ENCODE data around the gene UPK3BL2.
"Not testable (repeated sequence)": the region's sequence is repeated elsewhere in the genome, so short reads cannot be mapped to it uniquely, and the experiment has no call there.

Gene UPK3BL2

DNA sequence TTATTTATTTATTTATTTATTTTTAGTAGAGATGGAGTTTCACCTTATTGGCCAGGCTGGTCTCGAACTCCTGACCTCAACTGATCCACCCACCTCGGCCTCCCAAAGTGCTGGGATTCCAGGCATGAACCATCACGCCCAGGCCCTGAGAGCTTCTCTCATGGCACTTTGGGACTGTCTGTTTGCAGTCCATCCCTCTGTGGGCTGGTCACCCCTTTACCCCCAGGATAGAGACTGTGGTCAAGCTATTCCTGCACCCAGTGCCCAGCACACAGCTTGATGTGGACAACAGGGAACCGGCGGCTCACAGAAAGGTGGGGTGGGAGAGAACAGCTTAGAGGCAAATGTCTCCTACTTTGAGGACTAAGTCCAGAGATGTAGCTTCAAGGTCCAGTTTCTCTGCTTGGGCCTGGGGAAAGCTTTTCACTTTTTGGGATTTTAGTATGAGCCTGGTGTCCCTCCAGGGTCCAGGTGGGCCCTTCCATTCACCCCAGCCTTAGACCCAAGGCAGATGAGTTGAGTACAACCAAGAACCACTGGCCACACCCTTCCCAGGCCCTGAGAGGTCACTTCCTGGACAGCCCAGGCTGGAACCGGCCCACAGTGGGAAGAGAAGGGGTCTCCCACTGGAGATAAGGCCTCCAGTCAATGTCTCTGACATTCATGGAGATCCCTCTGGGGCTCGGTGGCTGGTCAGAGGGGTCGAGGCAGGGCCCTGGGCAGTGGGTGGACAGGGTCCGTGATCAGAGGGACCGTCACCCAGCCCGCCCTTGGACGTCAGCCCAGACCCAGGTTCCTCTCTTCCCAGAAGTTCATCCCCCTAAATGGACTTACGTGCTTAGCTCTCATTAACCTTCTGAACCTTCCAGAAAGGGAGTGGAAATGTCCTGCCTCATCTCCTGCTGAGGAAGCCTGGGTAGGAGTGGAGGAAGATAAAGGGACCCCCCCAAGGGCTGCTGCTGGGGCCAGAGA is 15.4 kb downstream of the UPK3BL2 start:
- DNase-seq, result not testable (repeated sequence)

DNA sequence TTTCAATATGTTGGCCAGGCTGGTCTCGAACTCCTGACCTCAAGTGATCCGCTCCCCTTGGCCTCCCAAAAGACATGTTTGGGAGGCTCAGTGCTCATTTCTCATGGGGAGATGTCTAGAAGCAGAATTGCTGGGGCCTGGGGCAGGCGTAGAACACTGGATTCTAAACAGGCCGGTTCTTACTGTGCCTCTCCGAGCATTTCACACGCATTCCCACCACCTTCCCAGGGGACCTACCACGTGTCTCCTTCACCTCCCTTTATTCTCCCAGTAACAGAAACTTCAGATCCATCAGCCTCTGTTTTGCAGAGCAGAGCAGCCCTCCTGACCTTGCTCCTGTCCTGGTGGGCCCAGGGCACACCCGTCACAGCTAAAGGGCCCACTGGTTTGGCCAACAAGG is 16.3 kb downstream of the UPK3BL2 start:
- not testable (repeated sequence) for DNase-seq

DNA sequence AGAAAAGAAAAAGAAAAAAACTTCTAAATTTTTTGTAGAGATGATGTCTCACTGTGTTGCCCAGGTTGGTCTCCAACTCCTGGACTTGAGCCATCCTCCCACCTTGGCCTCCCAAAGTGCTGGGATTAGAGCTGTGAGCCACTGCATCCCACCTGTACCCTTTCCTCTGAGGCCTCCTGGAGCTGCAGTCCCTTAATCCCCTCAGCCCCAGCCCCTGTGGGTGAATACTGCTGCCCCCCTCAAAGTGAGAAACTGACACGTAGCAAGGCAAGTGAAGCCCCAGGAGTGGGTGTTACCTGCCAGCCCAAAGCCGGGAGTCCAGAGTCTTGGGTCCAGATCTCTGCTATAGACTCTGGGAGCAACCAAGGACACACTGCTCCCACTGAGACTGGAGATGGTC is 18.7 kb downstream of the UPK3BL2 start:
- DNase-seq, result not testable (repeated sequence)

DNA sequence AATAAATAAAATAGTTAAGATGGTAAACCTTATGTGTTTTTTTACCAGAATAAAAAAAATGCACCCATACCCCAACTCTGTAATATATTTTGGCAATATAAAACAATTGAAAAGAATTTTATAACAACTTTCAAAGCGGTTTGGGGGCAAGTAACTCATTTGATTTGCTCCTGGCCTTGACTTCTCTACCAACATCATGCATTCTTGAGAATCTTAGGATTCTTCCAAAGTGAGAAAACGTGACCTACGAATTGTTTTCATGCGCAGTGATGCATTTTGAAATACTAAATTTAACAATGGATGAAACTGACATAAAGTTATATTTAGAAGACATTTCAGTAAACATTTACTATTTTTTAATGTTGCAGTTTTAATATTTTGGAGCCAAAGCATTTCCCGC is 22.7 kb downstream of the UPK3BL2 start:
- not testable (repeated sequence) for DNase-seq

DNA sequence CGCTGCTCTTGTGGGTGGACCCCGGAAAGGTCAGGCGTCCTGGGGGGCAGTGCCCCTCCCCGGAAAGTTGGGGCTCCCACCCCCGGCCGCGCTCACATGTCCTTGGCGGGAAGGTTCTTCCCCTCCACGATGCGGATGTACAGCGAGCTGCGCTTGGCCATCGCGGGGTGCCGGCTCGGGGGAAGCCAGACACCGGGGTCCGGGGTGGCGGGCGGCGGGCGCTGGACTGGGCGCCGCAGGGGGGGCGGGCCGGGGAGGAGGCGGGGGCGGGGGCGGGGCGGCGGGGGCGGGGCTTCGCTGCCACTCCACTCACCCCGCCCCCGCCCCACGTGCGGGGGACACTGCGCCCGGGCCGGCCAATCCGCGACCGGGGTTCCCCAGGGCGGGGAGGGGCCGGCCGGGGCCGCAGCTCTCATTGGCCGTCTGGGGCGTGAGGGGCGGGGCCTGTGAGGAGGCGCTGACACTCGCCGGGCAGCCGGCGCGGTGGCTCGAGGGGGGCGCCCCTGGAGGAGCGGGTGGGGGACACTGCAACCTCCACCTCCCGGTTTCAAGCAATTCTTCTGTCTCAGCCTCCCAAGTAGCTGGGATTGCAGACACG is 25.8 kb downstream of the UPK3BL2 start, which contains the start of gene RASA4B:
Gene RASA4B (minus strand): TSS at position 228 of the 598 bp plus-strand sequence. CDS start 67 bp downstream, at position 161.
- not testable (repeated sequence) for DNase-seq

DNA sequence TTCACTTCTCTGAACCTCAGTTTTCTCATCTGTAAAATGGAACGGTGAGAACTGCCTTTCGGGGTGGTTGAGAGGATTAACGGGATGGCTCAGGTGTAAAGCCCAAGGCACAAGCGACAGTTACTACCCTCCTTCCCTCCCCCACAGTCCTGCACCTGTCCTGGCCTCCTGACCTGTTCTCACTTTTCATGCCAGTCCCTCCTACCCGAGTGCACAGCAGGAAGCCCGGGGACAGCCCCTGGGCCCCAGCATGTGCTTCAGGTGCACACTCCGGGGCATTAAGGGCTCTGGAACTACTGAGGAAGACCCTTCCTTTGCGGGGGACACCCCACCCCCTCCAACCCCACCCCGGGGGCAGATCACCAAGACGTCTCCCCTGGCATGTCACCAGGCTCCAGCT is 26.5 kb downstream of the UPK3BL2 start:
- not testable (repeated sequence) for DNase-seq

DNA sequence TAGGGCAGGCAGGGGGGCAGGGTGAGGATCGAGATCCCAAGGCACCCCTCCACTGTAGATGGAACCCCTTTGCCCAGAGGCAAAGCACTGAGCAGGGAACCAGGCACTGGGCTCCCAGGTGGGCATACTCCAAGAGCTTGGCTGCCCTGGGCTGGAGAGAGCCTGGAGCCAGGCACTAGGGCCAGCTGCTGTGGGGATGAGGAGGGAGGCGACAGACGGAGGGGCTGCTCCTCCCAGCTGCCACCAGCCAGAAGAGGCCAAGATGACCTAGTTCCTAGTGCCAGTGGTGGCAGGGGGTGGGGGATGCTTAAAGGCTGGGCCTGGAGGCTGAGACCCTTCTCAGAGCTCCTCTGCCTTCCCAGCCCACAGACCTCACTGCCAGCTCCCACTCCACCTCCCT is 27.6 kb downstream of the UPK3BL2 start:
- DNase-seq, result not testable (repeated sequence)

DNA sequence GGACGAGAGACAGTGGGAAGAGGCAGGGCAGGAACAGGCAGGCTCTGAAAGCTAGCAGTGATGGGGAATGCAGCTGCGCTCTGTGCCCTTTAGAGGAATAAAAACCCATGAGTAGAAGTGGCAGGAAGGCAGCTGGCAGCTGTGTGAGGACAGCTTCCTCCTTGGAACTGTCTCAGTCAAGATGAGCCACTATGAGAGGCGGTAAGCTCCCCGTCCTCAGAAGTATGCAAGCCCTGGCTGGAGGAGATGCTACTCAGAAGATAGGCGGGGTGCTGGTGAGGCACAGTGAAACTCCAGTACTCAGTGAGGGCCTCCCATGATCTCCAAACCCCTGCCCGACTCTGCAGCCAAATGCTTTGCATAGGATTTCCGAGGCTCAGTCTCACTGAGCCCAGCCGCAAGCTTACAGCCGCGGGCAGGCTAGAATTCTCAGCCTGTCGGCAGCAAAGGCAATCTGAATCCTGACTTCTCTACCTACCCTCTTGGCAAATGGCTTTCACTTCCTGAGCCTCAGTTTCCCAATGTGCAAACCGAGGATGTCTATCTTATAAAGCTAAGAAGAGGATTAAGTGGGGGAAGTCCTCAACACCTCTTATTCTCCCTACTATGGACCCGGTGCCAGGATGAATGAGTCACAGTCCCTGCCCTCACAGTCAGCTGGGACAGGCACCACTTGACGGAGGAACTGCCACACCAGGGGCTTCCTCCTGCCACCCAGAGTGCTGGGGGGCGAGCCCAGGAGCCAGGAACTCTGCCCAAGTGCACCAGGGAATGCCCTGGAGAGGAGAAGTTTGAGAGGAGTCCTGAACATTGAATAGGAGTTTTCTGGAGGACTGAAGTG is 28.4 kb downstream of the UPK3BL2 start:
- not testable (repeated sequence) for DNase-seq

DNA sequence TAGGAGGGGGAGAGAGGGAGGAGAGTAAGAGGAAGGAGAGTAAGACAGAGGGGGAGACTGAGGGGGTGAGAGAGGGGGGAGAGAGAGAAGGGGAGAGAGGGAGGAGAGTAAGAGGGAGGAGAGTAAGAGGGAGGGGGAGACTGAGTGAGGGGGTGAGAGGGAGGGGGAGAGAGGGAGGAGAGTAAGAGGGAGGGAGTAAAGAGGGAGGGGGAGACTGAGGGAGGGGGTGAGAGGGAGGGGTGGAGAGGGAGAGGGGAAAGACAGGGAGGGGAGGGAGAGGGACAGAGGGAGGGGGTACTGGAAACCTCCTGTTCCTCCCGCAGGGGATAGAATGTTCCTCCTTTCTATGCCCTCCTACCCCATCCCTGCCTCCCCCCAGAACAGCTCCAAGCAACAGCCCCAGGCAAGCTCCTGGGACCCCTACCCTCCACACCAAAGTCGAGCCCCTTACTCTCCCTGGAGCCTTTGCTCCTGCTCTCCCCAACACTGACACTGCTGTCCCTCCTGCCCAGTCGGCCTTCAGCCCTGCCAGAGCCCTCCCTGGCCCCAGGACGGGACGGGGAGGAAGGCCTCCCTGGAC is 30.8 kb downstream of the UPK3BL2 start:
- not testable (repeated sequence) for DNase-seq

DNA sequence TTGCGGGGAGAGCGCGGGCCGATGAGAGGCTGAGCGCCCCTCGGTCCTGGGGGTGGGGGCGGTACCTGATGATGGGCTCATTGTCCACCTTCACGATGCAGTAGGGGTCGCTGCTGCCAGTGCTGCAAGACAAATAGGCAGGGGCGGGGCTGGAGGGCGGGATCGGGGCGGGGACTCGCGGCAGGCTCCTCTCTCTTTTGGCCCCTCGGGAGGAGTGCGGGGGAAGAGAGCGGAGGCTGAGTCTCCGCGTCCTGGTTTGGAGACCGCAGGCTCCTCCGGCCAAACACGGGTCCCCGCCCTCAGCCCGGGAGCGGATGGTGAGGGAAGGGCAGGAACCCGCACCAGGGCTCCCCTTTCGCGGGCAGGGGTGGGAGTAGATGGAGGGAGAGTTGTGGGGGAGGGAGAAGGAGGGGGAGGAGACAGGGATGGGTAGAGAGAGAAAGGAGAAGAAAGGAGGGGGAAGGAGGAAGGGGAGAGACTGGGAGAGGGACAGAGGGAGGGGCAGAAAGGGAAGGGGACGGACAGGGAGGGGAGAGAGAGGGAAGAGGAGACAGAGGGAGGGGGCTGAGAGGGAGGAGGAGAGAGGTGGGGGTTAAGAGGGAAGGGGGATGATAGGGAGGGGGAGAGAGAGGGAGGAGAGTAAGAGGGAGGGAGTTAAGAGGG is 31.5 kb downstream of the UPK3BL2 start:
- not testable (repeated sequence) for DNase-seq

DNA sequence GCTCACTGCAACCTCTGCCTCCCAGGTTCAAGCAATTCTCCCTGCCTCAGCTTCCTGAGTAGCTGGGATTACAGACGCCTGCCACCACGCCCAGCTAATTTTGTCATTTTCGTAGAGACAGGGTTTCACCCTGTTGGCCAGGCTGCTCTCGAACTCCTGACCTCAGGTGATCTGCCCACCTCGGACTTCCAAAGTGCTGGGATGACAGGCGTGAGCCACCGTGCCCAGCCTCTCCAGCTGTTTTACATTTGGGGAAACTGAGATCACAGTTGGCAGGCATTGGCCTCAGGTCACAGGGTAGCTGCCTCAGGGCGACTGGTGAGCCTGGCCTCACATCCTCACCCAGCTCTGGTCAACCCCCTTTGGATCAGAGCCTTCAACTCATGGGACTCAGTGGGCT is 32.9 kb downstream of the UPK3BL2 start:
- not testable (repeated sequence) for DNase-seq

DNA sequence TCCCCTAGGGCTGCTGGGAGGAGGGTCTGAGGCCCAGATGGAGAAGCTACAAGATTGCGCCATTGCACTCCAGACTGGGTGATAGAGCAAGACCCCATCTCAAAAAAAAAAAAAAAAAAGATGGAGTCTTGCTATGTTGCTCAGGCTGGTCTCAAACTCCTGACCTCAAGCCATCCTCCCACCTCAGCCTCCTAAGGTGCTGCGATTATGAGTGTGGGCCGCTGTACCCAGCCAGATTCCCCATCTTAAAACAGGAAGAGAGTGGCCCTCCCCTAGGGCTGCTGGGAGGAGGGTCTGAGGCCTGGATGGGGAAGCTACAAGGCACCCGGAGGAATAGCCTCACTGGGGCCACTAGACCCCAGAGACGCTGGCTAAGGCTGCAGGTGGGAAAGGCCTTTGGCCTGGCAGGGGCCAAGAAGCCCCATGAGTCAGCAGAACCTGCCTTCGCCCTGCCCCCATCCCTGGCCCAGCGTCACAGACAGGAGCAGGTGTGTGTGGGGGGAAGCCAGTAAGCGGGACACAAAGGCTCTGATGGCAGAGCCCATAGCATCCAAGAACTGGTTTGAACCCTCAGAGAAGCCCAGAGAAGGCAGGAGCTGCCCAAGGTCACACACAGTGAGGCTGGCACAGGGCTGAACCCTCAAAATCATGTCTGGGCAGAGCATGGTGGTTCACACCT is 35.9 kb downstream of the UPK3BL2 start:
- not testable (repeated sequence) for DNase-seq

DNA sequence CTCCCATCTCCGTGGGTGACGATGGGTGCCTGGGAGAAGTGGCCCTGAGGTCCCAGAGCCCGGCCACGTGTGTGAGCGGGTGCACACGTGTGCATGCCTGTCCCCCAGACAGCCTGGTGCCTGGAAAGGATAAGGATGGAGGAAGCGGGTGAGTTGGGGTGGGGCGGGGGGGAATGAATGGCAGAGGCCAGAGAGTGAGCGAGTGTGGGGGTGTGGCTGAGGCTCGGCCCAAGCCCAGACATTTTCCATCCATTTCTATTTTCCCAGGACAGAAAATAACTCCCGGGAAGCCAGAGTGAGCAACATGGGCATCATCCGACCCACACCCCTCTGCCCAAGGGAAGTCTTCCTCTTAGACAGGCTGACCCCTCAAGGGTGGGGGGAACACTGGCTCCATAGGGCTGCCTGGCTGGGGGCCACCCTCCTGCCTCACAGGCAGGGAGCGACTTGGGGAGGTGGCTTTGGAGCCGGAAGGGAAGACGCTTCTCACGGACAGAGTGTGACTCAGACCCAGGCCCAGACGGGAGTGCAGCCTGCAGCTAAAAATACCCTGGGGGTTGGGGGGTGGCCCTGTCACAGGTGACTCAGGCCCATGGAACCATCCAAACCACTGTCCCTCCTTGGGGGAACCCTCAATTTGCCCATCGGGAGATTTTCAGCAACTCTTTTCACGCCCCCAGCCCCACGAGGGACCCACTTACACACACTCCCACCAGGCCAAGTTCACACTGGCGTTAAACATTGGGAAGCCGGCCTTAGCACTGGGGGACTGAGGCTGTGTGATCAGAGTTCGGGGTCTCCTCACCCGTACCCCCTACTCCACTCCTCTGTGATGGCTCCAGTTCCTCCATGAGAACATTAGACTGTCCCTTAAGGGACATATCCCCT is 38.0 kb downstream of the UPK3BL2 start:
- DNase-seq, result not testable (repeated sequence)

DNA sequence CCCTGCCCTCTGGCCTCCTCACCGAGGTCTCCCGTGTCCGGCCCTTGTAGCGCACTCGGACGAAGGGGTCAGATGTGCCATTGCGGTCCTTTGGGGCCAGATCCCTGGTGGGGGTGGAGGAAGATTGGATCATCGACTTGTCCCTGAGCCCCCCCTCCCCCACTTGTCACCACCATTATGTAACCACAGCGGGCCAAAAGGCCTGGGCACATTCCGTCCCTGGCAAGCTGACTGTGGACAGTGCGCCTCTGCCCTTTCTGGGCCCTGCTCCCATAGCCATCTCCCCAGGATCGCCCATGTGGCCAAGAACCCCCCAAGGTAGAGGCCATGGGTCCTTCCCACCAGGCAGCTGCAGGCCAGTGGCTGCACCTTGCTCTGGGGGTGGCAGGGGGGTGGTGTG is 40.4 kb downstream of the UPK3BL2 start:
- DNase-seq, result not testable (repeated sequence)

DNA sequence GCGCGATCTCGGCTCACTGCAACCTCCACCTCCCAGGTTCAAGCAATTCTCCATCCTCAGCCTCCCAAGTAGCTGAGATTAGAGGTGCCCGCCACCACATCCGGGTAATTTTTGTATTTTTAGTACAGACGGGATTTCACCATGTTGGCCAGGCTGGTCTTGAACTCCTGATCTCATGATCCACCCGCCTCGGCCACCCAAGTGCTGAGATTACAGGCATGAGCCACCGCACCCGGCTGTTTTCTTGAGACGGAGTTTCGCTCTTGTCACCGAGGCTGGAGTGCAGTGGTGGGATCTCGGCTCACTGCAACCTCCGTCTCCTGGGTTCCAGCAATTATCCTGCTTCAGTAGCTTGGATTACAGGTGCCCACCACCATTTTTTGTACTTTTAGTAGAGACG is 45.2 kb downstream of the UPK3BL2 start:
- DNase-seq, result not testable (repeated sequence)

DNA sequence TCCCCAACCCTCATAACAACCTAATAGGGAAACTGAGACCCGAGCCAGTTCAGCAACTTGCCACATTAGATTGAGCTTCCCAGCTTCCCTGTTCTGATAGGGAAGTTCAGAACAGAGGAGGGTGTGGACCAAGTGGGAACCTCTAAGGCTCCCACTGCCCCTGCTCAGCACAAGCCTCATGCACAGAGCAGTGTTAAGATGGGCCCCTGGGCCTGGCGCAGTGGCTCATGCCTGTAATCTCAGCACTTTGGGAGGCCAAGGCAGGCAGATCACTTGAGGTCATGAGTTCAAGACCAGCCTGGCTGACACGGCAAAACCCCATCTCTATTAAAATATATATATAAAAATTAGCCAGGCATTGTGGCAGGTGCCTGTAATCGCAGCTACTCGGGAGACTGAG is 46.2 kb downstream of the UPK3BL2 start:
- not testable (repeated sequence) for DNase-seq

DNA sequence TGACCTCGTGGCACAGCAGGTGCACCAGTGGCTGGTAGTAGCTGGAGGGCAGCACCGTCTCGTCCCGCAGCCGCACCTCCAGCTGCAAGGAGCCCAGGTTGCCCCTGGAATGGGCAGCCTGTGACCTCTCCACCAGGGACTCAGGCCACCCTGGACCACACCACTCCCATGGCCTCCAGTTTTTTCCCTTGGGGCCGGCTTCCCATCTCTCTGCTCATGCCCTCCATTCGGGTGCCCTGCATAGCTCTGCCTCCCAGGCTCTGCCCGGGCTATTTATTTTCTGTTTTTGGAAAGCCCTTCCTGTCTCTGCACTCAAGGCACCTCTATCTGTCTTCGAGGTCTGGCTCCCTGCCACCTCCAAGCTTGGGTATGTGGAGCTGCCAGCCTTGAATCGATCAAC is 46.6 kb downstream of the UPK3BL2 start:
- not testable (repeated sequence) for DNase-seq

DNA sequence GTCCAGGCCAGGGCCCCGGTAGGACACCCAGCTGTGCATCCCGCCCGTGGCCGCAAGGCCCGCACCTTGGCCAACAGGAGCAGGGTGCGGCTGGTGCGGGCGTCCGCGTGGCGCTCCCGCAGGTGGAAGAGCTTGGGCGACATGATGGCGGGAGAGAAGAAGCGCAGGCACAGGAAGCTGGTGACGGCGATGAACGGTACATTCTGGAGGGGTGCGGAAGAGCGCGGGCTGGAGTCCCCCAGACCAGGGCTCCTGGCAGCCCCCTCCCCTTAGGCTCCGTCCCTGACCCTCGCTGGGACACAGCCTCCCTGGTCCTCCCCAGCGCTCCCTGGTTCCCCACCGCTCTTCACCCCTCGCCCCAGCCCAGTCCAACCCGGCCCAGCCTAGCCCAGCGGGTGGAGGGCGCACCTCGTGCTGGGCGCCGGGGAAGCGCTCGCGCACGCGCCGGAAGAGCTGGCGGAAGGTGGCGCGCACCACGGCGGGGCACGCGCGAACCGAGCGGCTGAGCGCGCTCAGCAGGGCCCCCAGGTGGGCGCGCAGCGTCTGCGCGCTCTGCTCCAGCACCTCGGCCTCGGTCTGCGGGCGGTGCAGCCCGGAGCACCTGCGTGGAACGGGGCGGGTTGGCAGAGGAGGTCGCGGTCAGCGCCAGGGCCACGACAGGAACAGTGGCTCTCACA is 48.9 kb downstream of the UPK3BL2 start:
- not testable (repeated sequence) for DNase-seq

DNA sequence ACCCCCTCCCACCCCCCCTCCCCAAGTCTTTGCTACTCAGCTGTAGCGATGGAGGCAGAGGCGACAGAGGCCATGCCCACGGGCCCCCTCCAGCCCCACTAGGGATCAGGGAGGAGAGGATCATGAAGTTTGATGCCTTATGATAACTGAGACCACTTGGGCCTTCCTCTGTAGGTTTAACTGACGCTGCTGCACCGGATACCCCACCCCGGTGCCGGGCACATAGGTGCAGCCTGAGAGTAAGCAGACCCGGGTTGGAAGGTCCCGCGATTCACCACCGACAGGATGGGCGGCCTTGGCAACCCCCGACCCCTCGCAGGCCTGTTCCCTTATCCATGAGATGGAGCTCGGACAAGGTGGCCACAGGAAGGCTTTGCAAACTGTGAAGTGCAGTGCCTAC is 49.5 kb downstream of the UPK3BL2 start:
- DNase-seq, result not testable (repeated sequence)

All from Kasumi-1 (cell line).